ENCODE measurements around the gene CMSS1.
A peak's percentile ranks its signal among the peaks of the same experiment; 100 is the strongest.

The CMSS1 gene

GRCh38 chr3:99874237-99875002 is 56.8 kb downstream of the CMSS1 start:
- peak overlapping the region; percentile 91 to 100 for H3K4me3 ChIP-seq (ENCODE audit: low read length in 2 of 2)
- H3K4me1 ChIP-seq (ENCODE audit: control insufficient read depth, insufficient read depth, low read length) = peaks cover 27% of the 10 kb centered on the region
- H3K36me3 ChIP-seq (ENCODE audit: control insufficient read depth in 2 of 2, insufficient read depth in 2 of 2, low read length in 2 of 2) = peaks cover 0 to 3% of the 10 kb centered on the region in 2 donors
- peak overlapping the region; percentile 99 to 100 for H3K9ac ChIP-seq (ENCODE audit: low read length in 2 of 2)
- H3K27ac ChIP-seq (ENCODE audit: low read length) = peak overlapping the region; percentile 96
- H3K27me3 ChIP-seq (ENCODE audit: control insufficient read depth in 1 of 2, insufficient read depth in 2 of 2, low read length in 2 of 2) = no peaks in the 10 kb centered on the region
- no peaks in the 10 kb centered on the region for H3K9me3 ChIP-seq (ENCODE audit: control insufficient read depth in 2 of 2, low read length in 2 of 2)

- Histone ChIP-seq H3K9me3 (ENCODE audit: control insufficient read depth in 2 of 2, low read length in 2 of 2) (no peaks in the 10 kb centered on the region), H3K4me1 (ENCODE audit: control insufficient read depth, insufficient read depth, low read length) (peaks cover 16% of the 10 kb centered on the region), H3K27ac (ENCODE audit: low read length) (peak overlapping the region; percentile 96), H3K36me3 (ENCODE audit: control insufficient read depth in 2 of 2, insufficient read depth in 2 of 2, low read length in 2 of 2) (no peaks in the 10 kb centered on the region), H3K27me3 (ENCODE audit: control insufficient read depth in 1 of 2, insufficient read depth in 2 of 2, low read length in 2 of 2) (no peaks in the 10 kb centered on the region), H3K9ac (ENCODE audit: low read length in 2 of 2) (peak overlapping the region; percentile 99 to 100), H3K4me3 (ENCODE audit: low read length in 2 of 2) (peak overlapping the region; percentile 91 to 100)
Measured at GRCh38 chr3:99875581-99875928, 57.9 kb downstream of the CMSS1 start.

DNA sequence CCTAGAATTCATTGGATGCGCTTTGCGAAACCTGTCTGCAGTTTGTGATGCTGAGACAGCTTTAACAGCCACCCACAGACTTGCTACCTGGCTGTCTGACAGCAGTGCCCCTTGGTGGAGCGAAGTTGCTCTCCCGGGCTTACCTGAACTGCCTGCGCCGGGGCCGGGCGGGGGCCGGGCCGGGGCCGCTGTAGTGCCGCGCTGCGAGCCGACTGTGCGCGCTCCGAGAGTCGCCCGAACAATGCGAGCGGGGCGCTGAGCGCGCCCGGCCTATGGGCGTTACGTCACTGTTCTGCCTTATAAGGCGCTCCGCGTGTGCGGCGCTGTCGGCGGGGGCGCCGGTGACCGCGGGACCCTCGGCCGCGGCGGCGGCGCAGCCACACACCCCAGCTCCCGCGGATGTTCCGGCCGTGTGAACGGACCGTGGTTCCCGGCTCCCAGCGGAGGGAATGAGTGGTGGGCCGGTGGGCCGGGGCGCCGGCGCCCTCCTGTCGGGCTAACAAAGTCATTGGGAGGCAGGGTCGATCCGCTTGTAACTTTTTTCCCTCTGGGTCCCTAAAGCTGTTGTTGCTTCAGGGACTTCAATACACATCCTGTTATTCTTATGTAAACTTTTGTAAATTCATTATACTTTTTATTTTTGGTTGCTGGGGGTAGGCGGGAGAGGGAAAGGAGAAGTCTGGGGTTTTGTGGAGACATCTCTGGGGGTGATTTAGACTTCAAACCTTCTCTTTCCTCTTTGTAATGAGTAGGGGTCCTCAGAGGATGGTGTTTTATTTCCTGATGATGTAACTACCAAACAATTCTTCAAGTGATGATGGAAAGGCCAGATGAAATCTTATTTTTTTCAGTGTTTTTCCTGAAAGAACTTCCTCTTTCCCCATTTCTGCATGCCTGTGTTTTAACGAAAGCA is 58.5 kb downstream of the CMSS1 start:
- no peaks in the 10 kb centered on the region for H3K36me3 ChIP-seq (ENCODE audit: control insufficient read depth in 2 of 2, insufficient read depth in 2 of 2, low read length in 2 of 2)
- no peaks in the 10 kb centered on the region for H3K27me3 ChIP-seq (ENCODE audit: control insufficient read depth in 1 of 2, insufficient read depth in 2 of 2, low read length in 2 of 2)
- H3K9me3 ChIP-seq (ENCODE audit: control insufficient read depth in 2 of 2, low read length in 2 of 2) = no peaks in the 10 kb centered on the region
- peak overlapping the region; percentile 96 for H3K27ac ChIP-seq (ENCODE audit: low read length)
- H3K4me3 ChIP-seq (ENCODE audit: low read length in 2 of 2) = peak overlapping the region; percentile 91 to 100
- peak overlapping the region; percentile 99 to 100 for H3K9ac ChIP-seq (ENCODE audit: low read length in 2 of 2)
- peaks cover 10% of the 10 kb centered on the region for H3K4me1 ChIP-seq (ENCODE audit: control insufficient read depth, insufficient read depth, low read length)

DNA sequence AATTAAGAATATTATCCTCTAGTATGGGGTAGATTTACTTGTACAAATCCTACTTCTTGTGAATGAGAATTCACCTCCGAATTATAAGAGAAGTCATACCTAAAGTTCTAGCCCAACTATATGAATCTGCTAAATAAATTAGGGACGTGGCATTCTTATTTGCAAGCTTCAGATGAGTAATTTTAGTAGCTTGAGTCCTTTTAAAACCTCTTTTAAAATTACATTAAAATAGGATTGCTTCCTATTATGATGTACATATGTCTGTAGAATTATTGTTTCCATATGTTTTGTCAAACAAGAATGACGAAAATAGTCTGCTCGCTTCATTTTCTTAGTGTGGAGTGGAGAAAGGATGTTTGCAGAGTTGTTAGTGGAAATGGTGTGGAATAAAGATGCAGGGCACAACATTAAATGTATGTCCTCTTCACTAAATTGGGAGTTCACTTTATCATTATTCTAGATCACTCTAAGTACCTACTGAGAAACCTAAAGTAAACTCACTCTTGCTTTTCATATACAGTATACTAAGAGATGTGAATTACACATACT is 59.4 kb downstream of the CMSS1 start:
- Histone ChIP-seq H3K27ac (ENCODE audit: low read length) (peak overlapping the region; percentile 96), H3K9me3 (ENCODE audit: control insufficient read depth in 2 of 2, low read length in 2 of 2) (no peaks in the 10 kb centered on the region), H3K27me3 (ENCODE audit: control insufficient read depth in 1 of 2, insufficient read depth in 2 of 2, low read length in 2 of 2) (no peaks in the 10 kb centered on the region), H3K36me3 (ENCODE audit: control insufficient read depth in 2 of 2, insufficient read depth in 2 of 2, low read length in 2 of 2) (no peaks in the 10 kb centered on the region), H3K9ac (ENCODE audit: low read length in 2 of 2) (peak overlapping the region; percentile 99 to 100), H3K4me1 (ENCODE audit: control insufficient read depth, insufficient read depth, low read length) (peaks cover 4% of the 10 kb centered on the region), H3K4me3 (ENCODE audit: low read length in 2 of 2) (peak overlapping the region in 1 of 2 donors; percentile 91)

GRCh38 chr3:99878005-99878404 is 60.3 kb downstream of the CMSS1 start:
- H3K4me3 ChIP-seq (ENCODE audit: low read length in 2 of 2) = no peak overlapping the region
- H3K27me3 ChIP-seq (ENCODE audit: control insufficient read depth in 1 of 2, insufficient read depth in 2 of 2, low read length in 2 of 2) = no peaks in the 10 kb centered on the region
- H3K36me3 ChIP-seq (ENCODE audit: control insufficient read depth in 2 of 2, insufficient read depth in 2 of 2, low read length in 2 of 2) = no peaks in the 10 kb centered on the region
- H3K9me3 ChIP-seq (ENCODE audit: control insufficient read depth in 2 of 2, low read length in 2 of 2) = no peaks in the 10 kb centered on the region
- no peaks in the 10 kb centered on the region for H3K4me1 ChIP-seq (ENCODE audit: control insufficient read depth, insufficient read depth, low read length)
- peak overlapping the region; percentile 12 for H3K27ac ChIP-seq (ENCODE audit: low read length)
- no peak overlapping the region for H3K9ac ChIP-seq (ENCODE audit: low read length in 2 of 2)

DNA sequence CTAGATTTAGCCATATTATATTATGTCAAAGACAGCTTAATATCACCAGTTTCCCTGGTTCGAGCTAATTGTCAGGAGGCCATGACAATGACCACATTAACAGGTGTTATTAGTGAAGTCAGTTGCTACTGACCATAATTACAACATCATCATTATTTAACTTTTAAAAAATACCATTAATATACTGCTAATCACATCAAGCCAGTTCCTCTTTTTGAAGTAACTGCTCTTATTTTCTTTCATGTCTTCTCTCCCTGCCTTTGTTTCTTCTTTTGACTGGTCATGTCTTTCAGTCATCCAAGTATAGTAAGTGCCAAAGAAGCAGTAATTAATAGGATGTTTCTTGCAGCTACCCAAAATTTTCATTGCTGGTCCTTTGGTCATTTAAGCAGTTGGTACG is 61.6 kb downstream of the CMSS1 start:
- Histone ChIP-seq H3K36me3 (ENCODE audit: control insufficient read depth in 2 of 2, insufficient read depth in 2 of 2, low read length in 2 of 2) (no peaks in the 10 kb centered on the region), H3K9me3 (ENCODE audit: control insufficient read depth in 2 of 2, low read length in 2 of 2) (no peaks in the 10 kb centered on the region), H3K9ac (ENCODE audit: low read length in 2 of 2) (no peak overlapping the region), H3K27ac (ENCODE audit: low read length) (no peak overlapping the region), H3K4me1 (ENCODE audit: control insufficient read depth, insufficient read depth, low read length) (no peaks in the 10 kb centered on the region), H3K27me3 (ENCODE audit: control insufficient read depth in 1 of 2, insufficient read depth in 2 of 2, low read length in 2 of 2) (no peaks in the 10 kb centered on the region), H3K4me3 (ENCODE audit: low read length in 2 of 2) (no peak overlapping the region)

- no peak overlapping the region for H3K4me3 ChIP-seq (ENCODE audit: low read length in 2 of 2)
- H3K9me3 ChIP-seq (ENCODE audit: control insufficient read depth in 2 of 2, low read length in 2 of 2) = no peaks in the 10 kb centered on the region
- peak overlapping the region in 1 of 2 donors; percentile 1 for H3K9ac ChIP-seq (ENCODE audit: low read length in 2 of 2)
- no peaks in the 10 kb centered on the region for H3K27me3 ChIP-seq (ENCODE audit: control insufficient read depth in 1 of 2, insufficient read depth in 2 of 2, low read length in 2 of 2)
- H3K36me3 ChIP-seq (ENCODE audit: control insufficient read depth in 2 of 2, insufficient read depth in 2 of 2, low read length in 2 of 2) = no peaks in the 10 kb centered on the region
- peak overlapping the region; percentile 73 for H3K27ac ChIP-seq (ENCODE audit: low read length)
- no peaks in the 10 kb centered on the region for H3K4me1 ChIP-seq (ENCODE audit: control insufficient read depth, insufficient read depth, low read length)
Measured at GRCh38 chr3:99881121-99881524, 63.5 kb downstream of the CMSS1 start.

DNA sequence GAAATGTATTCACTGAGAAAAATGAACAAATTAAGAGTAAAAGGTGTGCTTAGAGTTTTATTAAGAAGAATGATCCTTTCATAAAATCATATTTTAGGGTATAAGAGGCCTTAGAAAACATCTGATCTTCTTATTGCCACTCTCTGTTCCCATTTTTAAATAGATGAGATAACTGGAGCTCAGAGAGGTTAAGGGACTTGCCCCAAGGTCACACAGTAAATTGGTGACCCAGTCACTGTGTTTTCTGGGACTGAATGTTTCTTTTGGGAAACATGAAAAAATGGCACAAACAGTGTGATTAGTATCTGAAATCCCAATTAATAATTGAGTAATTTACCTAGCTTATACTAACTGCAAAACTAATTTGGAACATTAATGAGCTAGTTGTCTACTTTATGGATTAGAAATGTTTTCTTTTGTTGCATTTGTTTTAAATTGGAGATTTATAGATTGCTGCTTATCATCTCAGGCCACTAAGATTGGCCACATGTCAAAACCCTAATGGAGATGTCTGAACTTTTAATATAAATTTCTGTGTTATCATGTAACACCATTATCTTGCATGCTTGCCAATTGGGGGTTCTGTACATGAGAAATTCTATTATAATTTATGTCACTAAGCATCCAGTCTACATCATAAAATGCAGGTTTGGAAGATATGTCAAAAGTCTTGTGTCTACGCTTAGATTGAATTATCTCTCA is 64.9 kb downstream of the CMSS1 start:
- no peak overlapping the region for H3K27ac ChIP-seq (ENCODE audit: low read length)
- H3K9me3 ChIP-seq (ENCODE audit: control insufficient read depth in 2 of 2, low read length in 2 of 2) = no peaks in the 10 kb centered on the region
- H3K4me1 ChIP-seq (ENCODE audit: control insufficient read depth, insufficient read depth, low read length) = no peaks in the 10 kb centered on the region
- H3K4me3 ChIP-seq (ENCODE audit: low read length in 2 of 2) = no peak overlapping the region
- no peaks in the 10 kb centered on the region for H3K27me3 ChIP-seq (ENCODE audit: control insufficient read depth in 1 of 2, insufficient read depth in 2 of 2, low read length in 2 of 2)
- H3K36me3 ChIP-seq (ENCODE audit: control insufficient read depth in 2 of 2, insufficient read depth in 2 of 2, low read length in 2 of 2) = no peaks in the 10 kb centered on the region
- H3K9ac ChIP-seq (ENCODE audit: low read length in 2 of 2) = no peak overlapping the region

DNA sequence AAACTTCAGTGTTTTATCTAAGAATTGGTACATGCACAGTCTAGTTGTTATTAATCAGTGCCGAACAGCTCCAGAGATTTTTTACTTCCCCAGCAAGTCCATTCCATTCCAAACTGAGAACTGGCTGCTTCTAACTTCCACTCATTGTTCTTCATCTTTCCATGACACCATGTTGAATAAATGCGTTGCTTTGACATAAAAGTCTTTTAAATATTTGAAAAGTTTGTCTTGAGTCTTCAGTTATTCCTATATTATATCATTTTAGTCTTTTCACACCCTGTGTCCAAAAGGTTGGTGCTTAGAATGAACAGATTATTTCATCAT is 65.4 kb downstream of the CMSS1 start:
- Histone ChIP-seq H3K9ac (ENCODE audit: low read length in 2 of 2) (no peak overlapping the region), H3K4me1 (ENCODE audit: control insufficient read depth, insufficient read depth, low read length) (no peaks in the 10 kb centered on the region), H3K27ac (ENCODE audit: low read length) (no peak overlapping the region), H3K27me3 (ENCODE audit: control insufficient read depth in 1 of 2, insufficient read depth in 2 of 2, low read length in 2 of 2) (no peaks in the 10 kb centered on the region), H3K4me3 (ENCODE audit: low read length in 2 of 2) (no peak overlapping the region), H3K36me3 (ENCODE audit: control insufficient read depth in 2 of 2, insufficient read depth in 2 of 2, low read length in 2 of 2) (no peaks in the 10 kb centered on the region), H3K9me3 (ENCODE audit: control insufficient read depth in 2 of 2, low read length in 2 of 2) (no peaks in the 10 kb centered on the region)

DNA sequence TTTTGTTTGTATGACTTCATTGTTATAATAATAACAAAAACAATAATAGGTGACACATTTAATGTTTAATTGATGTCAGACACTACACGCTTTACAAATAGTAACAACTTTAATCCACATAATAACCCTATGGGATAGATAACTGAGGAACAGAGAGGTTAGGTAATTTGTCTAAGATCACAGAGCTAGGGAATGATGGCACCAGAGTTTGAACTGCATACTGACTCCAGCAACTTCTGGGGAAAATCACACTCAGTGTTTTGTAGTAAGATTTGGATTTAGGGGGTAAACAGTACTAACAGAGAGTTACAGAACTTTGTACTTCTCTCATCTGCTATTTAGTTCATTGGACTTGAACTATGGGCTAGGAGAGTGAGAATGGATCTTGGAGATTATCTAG is 66.0 kb downstream of the CMSS1 start:
- H3K4me1 ChIP-seq (ENCODE audit: control insufficient read depth, insufficient read depth, low read length) = no peaks in the 10 kb centered on the region
- H3K27ac ChIP-seq (ENCODE audit: low read length) = peak overlapping the region; percentile 2
- H3K36me3 ChIP-seq (ENCODE audit: control insufficient read depth in 2 of 2, insufficient read depth in 2 of 2, low read length in 2 of 2) = no peaks in the 10 kb centered on the region
- no peaks in the 10 kb centered on the region for H3K9me3 ChIP-seq (ENCODE audit: control insufficient read depth in 2 of 2, low read length in 2 of 2)
- H3K27me3 ChIP-seq (ENCODE audit: control insufficient read depth in 1 of 2, insufficient read depth in 2 of 2, low read length in 2 of 2) = no peaks in the 10 kb centered on the region
- H3K9ac ChIP-seq (ENCODE audit: low read length in 2 of 2) = no peak overlapping the region
- no peak overlapping the region for H3K4me3 ChIP-seq (ENCODE audit: low read length in 2 of 2)
